GM10248 (cell line): ENCODE results near the gene SKAP2.

Experiments
- CTCF ChIA-PET: fragments of 300-600 bp; sonication (Branson Sonifier 250); formaldehyde crosslinking; extraction: SDS; loops from one replicate; lab custom pipeline; 2021; ENCODE audit warnings: antibody characterized with exemption; lab: Yijun Ruan, JAX
- POLR2A ChIA-PET: fragments of 350-650 bp; sonication (Branson Sonifier 250); formaldehyde crosslinking; extraction: SDS; loops from one replicate; lab custom pipeline; 2020; ENCODE audit warnings: antibody characterized with exemption; lab: Yijun Ruan, JAX
- DNase-seq: peaks from one replicate; pipeline ENCODE4 v3.0.0; 2012; ENCODE audit errors: extremely low spot score
- CTCF ChIP-seq: IDR thresholded peaks from 2 replicates; pipeline ENCODE4 v1.5.1; 2012; ENCODE audit warnings: mild to moderate bottlenecking, low read depth; ENCODE audit errors: extremely low read depth, missing control alignments, control extremely low read depth

Gene SKAP2

GRCh38 chr7:26618898-26619297 lies 245.5 kb downstream of the SKAP2 start:
- no peak for DNase-seq
- CTCF ChIA-PET: no interaction called here
- POLR2A ChIA-PET: no interaction called here

GRCh38 chr7:26618449-26618848 lies 245.9 kb downstream of the SKAP2 start:
- POLR2A ChIA-PET: no interaction called here
- CTCF ChIA-PET: interaction anchor here (1.0 kb wide), 1 partner anchor 18 kb away, joined by 3 read pairs; no protein-coding TSS in a partner anchor
- DNase-seq: no peak
- TF ChIP-seq CTCF: no peak

More at GRCh38 chr7:26618898-26619297, 245.5 kb downstream of the SKAP2 start:
- TF ChIP-seq CTCF: no peak
